ENCODE results near the gene SLC18B1. TPM values are rescaled to one million over a fixed set of nuclear protein-coding genes. Genes with fewer than 3 reads are reported as not detected.
A peak's percentile ranks its signal among the peaks of the same experiment; 100 is the strongest.

The SLC18B1 gene
- total and polyA plus RNA-seq, 2 of the 13 experiments (the other 11 are each of a cell fraction or from before 2014, with no cell fraction given), result 11.4 to 13.8 TPM

- TF ChIP-seq ZNF790 (CRISPR knock-in tag; IDR thresholded peaks at IDR 0.05; ENCODE audit: borderline replicate concordance), result no peak
- TF ChIP-seq ZBTB1 (CRISPR knock-in tag; IDR thresholded peaks at IDR 0.05; ENCODE audit: borderline replicate concordance), result no peak
- TF ChIP-seq ZNF550 (CRISPR knock-in tag; IDR thresholded peaks at IDR 0.05; ENCODE audit: borderline replicate concordance), result 0 out of 2 replicates have a peak, but pooled peaks have one; percentile 70
- TF ChIP-seq RBM39 (IDR thresholded peaks at IDR 0.05; ENCODE audit: low read depth, low read length, poor library complexity, severe bottlenecking), result peak; percentile 77
- no peak for TF ChIP-seq SIN3B (IDR thresholded peaks at IDR 0.05; ENCODE audit: low read length)
- TF ChIP-seq ZNF451 (CRISPR knock-in tag; IDR thresholded peaks at IDR 0.05), result no peak
- no peak for TF ChIP-seq THYN1 (CRISPR knock-in tag; IDR thresholded peaks at IDR 0.05; ENCODE audit: borderline replicate concordance, low read depth)
- peak; percentile 56; the same call in 1 of the 2 replicates for TF ChIP-seq ZNF749 (CRISPR knock-in tag; IDR thresholded peaks at IDR 0.05; ENCODE audit: borderline replicate concordance)
- TF ChIP-seq HNRNPH1 (optimal IDR thresholded peaks at IDR 0.05; ENCODE audit: low read depth, low read length), result no peak
- TF ChIP-seq TAF1 (CRISPR knock-in tag; IDR thresholded peaks at IDR 0.05), result peak; percentile 70
- TF ChIP-seq ZNF329 (CRISPR knock-in tag; IDR thresholded peaks at IDR 0.05; ENCODE audit: low read depth), result 0 out of 2 replicates have a peak, but pooled peaks have one; percentile 53
- TF ChIP-seq ARID5B (CRISPR knock-in tag; IDR thresholded peaks at IDR 0.05), result peak; percentile 47; the same call in 1 of the 2 replicates
- no peak for TF ChIP-seq SP4 (CRISPR knock-in tag; IDR thresholded peaks at IDR 0.05)
- 0 out of 2 replicates have a peak, but pooled peaks have one; percentile 50 for TF ChIP-seq ZNF510 (CRISPR knock-in tag; IDR thresholded peaks at IDR 0.05; ENCODE audit: low read depth)
- TF ChIP-seq RFXAP (CRISPR knock-in tag; IDR thresholded peaks at IDR 0.05; ENCODE audit: borderline replicate concordance), result no peak; the same call in 1 of the 2 replicates
- no peak for TF ChIP-seq ZNF552 (CRISPR knock-in tag; IDR thresholded peaks at IDR 0.05; ENCODE audit: borderline replicate concordance)
- TF ChIP-seq ZNF839 (CRISPR knock-in tag; IDR thresholded peaks at IDR 0.05; ENCODE audit: borderline replicate concordance), result 0 out of 2 replicates have a peak, but pooled peaks have one; percentile 29
- no peak for TF ChIP-seq SOX13 (IDR thresholded peaks at IDR 0.05)
- TF ChIP-seq SOX13 (CRISPR knock-in tag; conservative IDR thresholded peaks at IDR 0.05 in 1 of 2, IDR thresholded peaks at IDR 0.05 in 1 of 2), result peak in 1 of 2 experiments; percentile 30; a peak in 1 of 4 replicates
- 0 out of 2 replicates have a peak, but pooled peaks have one; percentile 54 for TF ChIP-seq ZNF280B (CRISPR knock-in tag; IDR thresholded peaks at IDR 0.05; ENCODE audit: borderline replicate concordance)
- TF ChIP-seq ZFP62 (CRISPR knock-in tag; IDR thresholded peaks at IDR 0.05), result no peak
- TF ChIP-seq SIN3A (IDR thresholded peaks at IDR 0.05; ENCODE audit: borderline replicate concordance, low read depth, low read length), result peak; percentile 54; the same call in 1 of the 2 replicates
- TF ChIP-seq POLR2AphosphoS5 (IDR thresholded peaks at IDR 0.05; ENCODE audit: low read depth, low read length), result peak; percentile 38
- TF ChIP-seq ZSCAN12 (CRISPR knock-in tag; IDR thresholded peaks at IDR 0.05), result no peak
These were observed at the start of gene SLC18B1 (continued) for GRCh38 chr6:132797951-132798868.

All from HepG2 (cell line).